Naive thymus-derived CD4-positive, alpha-beta T cell (primary cell): ENCODE data around the gene SLIT3. TPM values are rescaled to one million over a fixed set of nuclear protein-coding genes. Genes with fewer than 3 reads are reported as not detected.

Source experiments
- ATAC-seq: fragments of 150-1000 bp; cut with Tn5 transposase; 2 replicates; pipeline ENCODE4 v1.10.0; 2021; ENCODE audit warnings: mild to moderate bottlenecking, moderate library complexity
- CTCF ChIA-PET: fragments of 350-600 bp; sonication (Branson Sonifier 250); formaldehyde crosslinking; loops from one replicate; lab custom pipeline; 2021; ENCODE audit warnings: antibody characterized with exemption; lab: Charles Lee
- POLR2A ChIA-PET: fragments of 350-600 bp; sonication (Branson Sonifier 250); formaldehyde crosslinking; loops from one replicate; lab custom pipeline; 2021; ENCODE audit warnings: antibody characterized with exemption, inconsistent platforms; lab: Charles Lee
- DNase-seq, 9 donors: peaks; one replicate each; pipeline versions ENCODE4 v3.0.0 to v3.0.0-alpha.2; 2020 to 2022; ENCODE audit warnings: mixed read lengths in 1 of 9
- H3K27ac ChIP-seq: one replicate; pipeline ENCODE4 v1.7.0; 2013; ENCODE audit warnings: mild to moderate bottlenecking, low read depth, low read length, moderate library complexity
- H3K27me3 ChIP-seq, 2 donors: one replicate each; pipeline ENCODE4 v1.7.0; 2013; ENCODE audit warnings: low read length in 2 of 2, mild to moderate bottlenecking in 2 of 2, moderate library complexity in 2 of 2; ENCODE audit not compliant: control insufficient read depth in 2 of 2, insufficient read depth in 2 of 2
- H3K36me3 ChIP-seq, 3 experiments: 1 replicate in 2 of 3; 2 replicates in 1 of 3; pipeline ENCODE4 v1.7.0; 2013; ENCODE audit warnings: low read length in 3 of 3, mild to moderate bottlenecking in 3 of 3, moderate library complexity in 1 of 3; ENCODE audit not compliant: insufficient read depth in 3 of 3, control insufficient read depth in 2 of 3
- H3K4me1 ChIP-seq, 2 donors: one replicate each; pipeline ENCODE4 v1.7.0; 2013; ENCODE audit warnings: low read length in 2 of 2, mild to moderate bottlenecking in 2 of 2, moderate library complexity in 1 of 2; ENCODE audit not compliant: control insufficient read depth in 2 of 2, insufficient read depth in 2 of 2
- H3K4me3 ChIP-seq: 2 replicates; pipeline ENCODE4 v1.7.0; 2013; ENCODE audit warnings: mild to moderate bottlenecking, low read length
- H3K9me3 ChIP-seq, 3 experiments: 1 replicate in 2 of 3; 2 replicates in 1 of 3; pipeline ENCODE4 v1.7.0; 2013; ENCODE audit warnings: low read length in 3 of 3; ENCODE audit not compliant: control insufficient read depth in 2 of 3
- H3K27ac Mint-ChIP-seq, 9 donors: one replicate each; pipeline ENCODE4 v1.8.0; 2020 to 2022; ENCODE audit warnings: mixed read lengths in 9 of 9, mild to moderate bottlenecking in 8 of 9, moderate library complexity in 5 of 9, inconsistent platforms in 2 of 9
- H3K27me3 Mint-ChIP-seq, 5 donors: one replicate each; pipeline ENCODE4 v1.8.0; 2021 to 2022; ENCODE audit warnings: mixed read lengths in 5 of 5, mild to moderate bottlenecking in 1 of 5
- H3K36me3 Mint-ChIP-seq, 5 donors: one replicate each; pipeline ENCODE4 v1.8.0; 2020 to 2022; ENCODE audit warnings: mixed read lengths in 5 of 5, mild to moderate bottlenecking in 3 of 5, inconsistent platforms in 1 of 5
- H3K4me1 Mint-ChIP-seq, 7 donors: one replicate each; pipeline ENCODE4 v1.8.0; 2020 to 2022; ENCODE audit warnings: mixed read lengths in 7 of 7, mild to moderate bottlenecking in 3 of 7, inconsistent platforms in 1 of 7
- H3K4me3 Mint-ChIP-seq, 10 donors: one replicate each; pipeline ENCODE4 v1.8.0; 2020 to 2022; ENCODE audit warnings: mild to moderate bottlenecking in 10 of 10, mixed read lengths in 10 of 10, moderate library complexity in 6 of 10, inconsistent platforms in 2 of 10
- H3K9me3 Mint-ChIP-seq, 11 donors: one replicate each; pipeline ENCODE4 v1.8.0; 2020 to 2022; ENCODE audit warnings: mixed read lengths in 11 of 11, mild to moderate bottlenecking in 4 of 11, inconsistent platforms in 1 of 11, moderate library complexity in 1 of 11
- intact Hi-C, 2 donors: fragments of 100-400 bp; cut with micrococcal nuclease; formaldehyde crosslinking; loops; one replicate each; pipeline ENCODE4 v1.15.1; 2023
- polyA plus RNA-seq, 2 donors: library from polyadenylated mRNA; unstranded; fragments of 300-500 nt; fragmentation: Illumina TruSeq; gene quantifications; one replicate each; pipeline ENCODE4 v1.2.3, GENCODE V29; 2021
- total RNA-seq, 6 experiments: library from RNA in 5 of 6; stranded (reverse) in 5 of 6; gene quantifications; 1 replicate in 5 of 6; 2 replicates in 1 of 6; pipeline ENCODE4 v1.2.3 and lab custom pipeline; 2021 to 2026

The SLIT3 gene
- total and polyA plus RNA-seq, 7 experiments from 2014 or later = 0.34 TPM; not detected in 6

DNA sequence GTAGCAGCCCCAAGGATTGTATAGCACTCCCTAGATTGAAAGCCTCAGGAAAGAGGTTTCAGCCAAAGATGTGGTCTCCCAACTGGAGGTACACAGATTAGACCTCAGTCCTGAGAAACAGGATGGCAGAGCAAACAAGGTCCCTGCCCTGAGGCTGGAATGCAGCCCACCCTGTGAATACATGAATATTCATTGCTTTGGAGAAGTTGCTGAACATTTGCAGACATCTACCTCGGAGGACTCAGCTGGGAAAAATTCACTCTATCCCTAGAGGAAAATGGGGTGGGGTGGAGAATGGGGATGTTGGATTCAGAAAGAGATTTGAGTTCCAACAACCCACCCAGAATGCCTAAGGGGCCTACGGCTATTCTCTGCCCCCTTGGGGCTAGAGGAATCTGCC is 129.4 kb downstream of the SLIT3 start:
- no peaks in the 10 kb centered on the region for H3K9me3 ChIP-seq
- ATAC-seq = no peak
- POLR2A ChIA-PET = no interaction called here

DNA sequence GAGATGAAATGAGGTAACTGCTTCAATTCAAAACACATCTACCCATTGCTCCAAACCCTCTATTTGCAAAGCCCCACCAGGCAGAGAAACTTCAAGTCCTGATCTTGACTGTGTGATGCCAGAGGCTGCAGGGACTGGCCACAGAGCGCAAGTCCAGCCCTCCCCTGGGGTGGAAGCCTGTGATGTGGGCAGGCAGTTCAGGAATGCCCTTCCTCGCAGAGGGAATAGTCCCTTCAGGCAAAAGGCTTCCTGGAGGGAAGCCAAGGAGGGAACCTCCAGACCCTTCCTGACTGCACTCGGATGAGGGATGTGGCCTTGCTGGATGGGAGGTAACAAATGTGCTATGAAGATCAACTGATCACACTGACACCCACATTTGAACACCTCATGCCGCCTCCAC is 131.2 kb downstream of the SLIT3 start:
- POLR2A ChIA-PET = no interaction called here
- H3K27me3 ChIP-seq = no peaks in the 10 kb centered on the region
- H3K9me3 Mint-ChIP-seq = peaks cover 0 to 7% (median 2%) of the 10 kb centered on the region in 11 donors
- DNase-seq (no peak), ATAC-seq (no peak)
- H3K27ac ChIP-seq = no peak overlapping the region
- no peaks in the 10 kb centered on the region for H3K4me1 Mint-ChIP-seq
- no peak overlapping the region for H3K4me3 ChIP-seq
- H3K4me1 ChIP-seq = no peaks in the 10 kb centered on the region
- no peaks in the 10 kb centered on the region for H3K36me3 ChIP-seq
- H3K9me3 ChIP-seq = no peaks in the 10 kb centered on the region
- intact Hi-C loops = no loop called here
- H3K27ac Mint-ChIP-seq = no peak overlapping the region
- CTCF ChIA-PET = no interaction called here
- peaks cover 0 to 17% (median 6%) of the 10 kb centered on the region in 5 donors for H3K27me3 Mint-ChIP-seq
- H3K36me3 Mint-ChIP-seq = no peaks in the 10 kb centered on the region
- no peak overlapping the region for H3K4me3 Mint-ChIP-seq

More for the DNA sequence above, 129.4 kb downstream of the SLIT3 start:
- Histone ChIP-seq H3K27me3 (no peaks in the 10 kb centered on the region), H3K27ac (no peak overlapping the region), H3K4me3 (no peak overlapping the region), H3K4me1 (no peaks in the 10 kb centered on the region), H3K36me3 (no peaks in the 10 kb centered on the region)
- Mint-ChIP-seq H3K36me3 (no peaks in the 10 kb centered on the region), H3K27ac (no peak overlapping the region), H3K4me1 (no peaks in the 10 kb centered on the region), H3K4me3 (no peak overlapping the region), H3K9me3 (peaks cover 0 to 7% (median 4%) of the 10 kb centered on the region in 11 donors), H3K27me3 (peaks cover 0 to 22% (median 6%) of the 10 kb centered on the region in 5 donors)
- DNase-seq = no peak
- CTCF ChIA-PET = no interaction called here
- intact Hi-C loops = no loop called here

DNA sequence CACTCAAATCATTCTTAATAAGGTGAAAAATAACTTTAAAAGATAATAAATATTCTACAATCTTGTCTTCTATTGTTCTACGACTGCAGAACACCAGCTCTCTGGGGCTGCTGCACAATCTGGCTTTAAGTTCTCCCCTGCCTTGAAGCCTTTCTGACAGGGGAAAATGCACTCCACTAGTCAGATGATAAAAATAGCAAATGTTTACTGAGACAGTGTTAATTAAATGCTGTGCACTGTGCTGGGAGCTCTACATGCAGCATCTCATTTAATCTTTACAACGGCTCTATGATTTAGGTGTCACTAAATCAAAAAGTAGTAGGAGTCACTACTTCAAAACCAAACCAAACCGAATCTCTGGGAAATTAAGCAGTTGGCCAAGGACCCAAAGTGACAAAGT is 132.7 kb downstream of the SLIT3 start:
- Mint-ChIP-seq H3K4me3 (no peak overlapping the region), H3K27ac (no peak overlapping the region), H3K36me3 (no peaks in the 10 kb centered on the region), H3K27me3 (peaks cover 0 to 17% (median 6%) of the 10 kb centered on the region in 5 donors), H3K4me1 (no peaks in the 10 kb centered on the region), H3K9me3 (peaks cover 0 to 7% (median 2%) of the 10 kb centered on the region in 11 donors)
- Histone ChIP-seq H3K9me3 (no peaks in the 10 kb centered on the region), H3K27me3 (no peaks in the 10 kb centered on the region), H3K27ac (no peak overlapping the region), H3K4me1 (no peaks in the 10 kb centered on the region), H3K36me3 (no peaks in the 10 kb centered on the region), H3K4me3 (no peak overlapping the region)
- DNase-seq (no peak), ATAC-seq (no peak)
- intact Hi-C loops = no loop called here
- ChIA-PET CTCF (no interaction called here), POLR2A (no interaction called here)

DNA sequence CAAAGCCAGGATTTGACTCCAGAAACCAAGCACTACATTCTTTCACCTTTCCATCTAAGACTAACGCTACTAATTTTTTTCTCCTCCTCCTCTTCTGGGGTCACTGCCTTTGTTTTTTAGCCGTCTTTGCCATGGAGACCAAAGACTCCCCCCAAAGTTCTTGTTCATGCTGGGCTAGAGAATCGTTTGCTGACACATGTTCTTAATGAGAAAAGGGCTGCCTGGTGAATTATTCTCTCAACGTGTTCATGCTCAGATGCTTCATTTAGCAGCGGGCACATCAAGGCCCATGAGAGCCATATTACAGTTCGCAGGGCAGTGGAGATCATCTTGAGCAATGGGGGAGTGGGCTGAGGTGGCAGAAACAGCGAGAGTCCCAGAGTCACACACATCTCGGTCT is 134.9 kb downstream of the SLIT3 start:
- Mint-ChIP-seq H3K27me3 (peaks cover 0 to 17% (median 6%) of the 10 kb centered on the region in 5 donors), H3K9me3 (peaks cover 0 to 7% (median 0%) of the 10 kb centered on the region in 11 donors), H3K36me3 (no peaks in the 10 kb centered on the region), H3K4me3 (no peak overlapping the region), H3K4me1 (no peaks in the 10 kb centered on the region), H3K27ac (no peak overlapping the region)
- ATAC-seq = no peak
- no peaks in the 10 kb centered on the region for H3K9me3 ChIP-seq
- POLR2A ChIA-PET = no interaction called here
- intact Hi-C loops = no loop called here
- no peaks in the 10 kb centered on the region for H3K36me3 ChIP-seq
- H3K4me1 ChIP-seq = no peaks in the 10 kb centered on the region
- H3K4me3 ChIP-seq = no peak overlapping the region
- no peak for DNase-seq
- CTCF ChIA-PET = no interaction called here
- H3K27me3 ChIP-seq = no peaks in the 10 kb centered on the region
- no peak overlapping the region for H3K27ac ChIP-seq

DNA sequence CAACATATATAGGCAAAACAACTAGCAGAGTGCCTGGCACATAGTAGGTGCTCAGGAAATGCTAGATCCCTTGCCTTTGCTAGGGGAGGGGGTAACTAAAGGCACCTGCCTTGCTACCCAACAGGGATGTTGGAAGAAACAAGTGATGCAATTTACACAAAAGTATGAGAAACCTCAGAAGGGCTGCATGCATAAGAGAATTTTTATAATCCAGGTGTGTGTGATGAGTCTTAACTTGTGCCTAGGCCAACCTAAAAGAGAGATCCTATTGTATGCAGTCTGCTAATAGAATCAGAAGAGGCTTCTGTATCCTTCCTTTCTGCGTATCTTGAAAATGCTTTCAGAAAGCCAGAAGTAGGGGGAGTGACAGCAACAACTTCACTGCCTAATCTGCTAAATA is 135.9 kb downstream of the SLIT3 start:
- ATAC-seq = no peak
- H3K27me3 Mint-ChIP-seq = peaks cover 0 to 14% (median 5%) of the 10 kb centered on the region in 5 donors

DNA sequence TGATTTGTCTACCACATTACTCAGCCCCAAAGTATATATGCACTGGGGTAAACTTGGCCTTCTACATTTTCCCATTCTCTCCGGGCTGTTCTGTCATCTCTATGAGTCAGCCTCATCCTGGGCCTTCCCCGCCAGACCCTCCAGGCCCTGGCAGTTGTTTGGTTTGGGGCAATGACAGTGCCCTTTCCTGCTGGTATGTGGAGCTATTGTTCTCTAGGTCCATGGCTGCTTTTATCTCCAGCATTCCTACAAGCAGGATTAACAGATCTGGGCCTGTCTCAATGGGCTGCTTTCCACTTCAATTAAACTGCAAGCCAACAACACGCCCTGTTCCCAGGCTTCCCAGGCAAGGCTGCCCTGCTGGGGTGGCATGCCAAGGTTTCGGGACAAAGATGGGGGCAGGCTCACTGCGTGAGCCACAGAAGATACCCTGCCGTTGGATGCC is 136.4 kb downstream of the SLIT3 start:
- no peak overlapping the region for H3K4me3 Mint-ChIP-seq
- no peaks in the 10 kb centered on the region for H3K4me1 Mint-ChIP-seq
- peaks cover 0 to 4% (median 0%) of the 10 kb centered on the region in 5 donors for H3K36me3 Mint-ChIP-seq

More for the DNA sequence above, 135.9 kb downstream of the SLIT3 start:
- Mint-ChIP-seq H3K4me1 (no peaks in the 10 kb centered on the region), H3K9me3 (peaks cover 0 to 9% (median 1%) of the 10 kb centered on the region in 11 donors), H3K4me3 (no peak overlapping the region), H3K27ac (no peak overlapping the region), H3K36me3 (no peaks in the 10 kb centered on the region)
- ChIA-PET POLR2A (no interaction called here), CTCF (no interaction called here)
- H3K4me3 ChIP-seq = no peak overlapping the region
- intact Hi-C loops = no loop called here
- no peaks in the 10 kb centered on the region for H3K4me1 ChIP-seq
- H3K36me3 ChIP-seq = no peaks in the 10 kb centered on the region
- H3K27me3 ChIP-seq = no peaks in the 10 kb centered on the region
- no peak overlapping the region for H3K27ac ChIP-seq
- DNase-seq = no peak
- H3K9me3 ChIP-seq = peaks cover 0 to 3% (median 0%) of the 10 kb centered on the region in 3 experiments

DNA sequence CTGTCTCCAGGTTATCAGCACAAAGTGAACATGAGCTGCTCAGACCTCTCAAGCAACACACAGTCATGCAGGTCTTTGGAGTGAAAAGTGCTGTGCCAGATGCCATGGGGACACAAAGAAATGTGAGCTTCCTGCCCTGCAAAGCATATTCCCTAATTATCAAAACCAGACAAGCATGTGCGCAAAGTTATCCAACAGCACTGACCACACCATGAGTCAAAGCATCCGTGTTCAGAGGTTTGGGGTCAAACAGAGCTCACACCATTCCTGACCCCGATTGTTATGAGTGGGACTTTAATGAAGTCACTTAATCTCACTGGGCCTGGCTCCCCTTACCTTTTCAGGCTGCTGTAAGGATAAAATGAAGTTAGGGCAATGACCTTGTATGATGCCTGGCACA is 138.5 kb downstream of the SLIT3 start:
- Mint-ChIP-seq H3K4me1 (no peaks in the 10 kb centered on the region), H3K27me3 (peaks cover 0 to 5% (median 0%) of the 10 kb centered on the region in 5 donors), H3K4me3 (no peak overlapping the region), H3K27ac (no peak overlapping the region), H3K9me3 (peaks cover 4 to 34% (median 9%) of the 10 kb centered on the region in 11 donors), H3K36me3 (peaks cover 0 to 5% (median 2%) of the 10 kb centered on the region in 5 donors)
- Histone ChIP-seq H3K4me3 (no peak overlapping the region), H3K27me3 (no peaks in the 10 kb centered on the region), H3K4me1 (no peaks in the 10 kb centered on the region), H3K27ac (no peak overlapping the region), H3K36me3 (no peaks in the 10 kb centered on the region), H3K9me3 (peaks cover 0 to 8% (median 0%) of the 10 kb centered on the region in 3 experiments)
- ATAC-seq (no peak), DNase-seq (no peak)
- POLR2A ChIA-PET = no interaction called here
- intact Hi-C loops = no loop called here
- CTCF ChIA-PET = no interaction called here

More for the DNA sequence above, 136.4 kb downstream of the SLIT3 start:
- intact Hi-C loops = no loop called here
- Histone ChIP-seq H3K4me3 (no peak overlapping the region), H3K27me3 (no peaks in the 10 kb centered on the region), H3K4me1 (no peaks in the 10 kb centered on the region), H3K36me3 (no peaks in the 10 kb centered on the region), H3K27ac (no peak overlapping the region), H3K9me3 (peaks cover 0 to 8% (median 0%) of the 10 kb centered on the region in 3 experiments)
- Mint-ChIP-seq H3K27me3 (peaks cover 0 to 11% (median 5%) of the 10 kb centered on the region in 5 donors), H3K9me3 (peaks cover 0 to 15% (median 3%) of the 10 kb centered on the region in 11 donors), H3K27ac (no peak overlapping the region)
- ATAC-seq = no peak
- ChIA-PET POLR2A (no interaction called here), CTCF (no interaction called here)
- no peak for DNase-seq
